Panc1 (cell line): ENCODE measurements around the gene KCP. TPM values are rescaled to one million over a fixed set of nuclear protein-coding genes. Genes with fewer than 3 reads are reported as not detected.

Experiments used
- ATAC-seq: fragments of 200-7000 bp; cut with Tn5 transposase; 2 replicates; pipeline ENCODE4 v1.9.1; 2020; ENCODE audit warnings: mild to moderate bottlenecking, moderate library complexity
- BruUV-seq: library from RNA; stranded (reverse); fragments of 400-500 nt; replicated peaks from 2 replicates; lab custom pipeline; 2021; lab: Mats Ljungman, UMichigan
- CTCF ChIA-PET: fragments of 300-600 bp; sonication (Branson Sonifier 250); formaldehyde crosslinking; loops from one replicate; lab custom pipeline; 2022; ENCODE audit warnings: antibody characterized with exemption; lab: Charles Lee
- POLR2A ChIA-PET: fragments of 300-600 bp; sonication (Branson Sonifier 250); formaldehyde crosslinking; loops from one replicate; lab custom pipeline; 2022; ENCODE audit warnings: antibody characterized with exemption; lab: Charles Lee
- DNase-seq: peaks from one replicate; pipeline ENCODE4 v3.0.0-alpha.2; 2010; ENCODE audit warnings: low read depth, low spot score
- H3K27ac ChIP-seq: 2 replicates; pipeline ENCODE4 v1.5.1; 2011; ENCODE audit warnings: mild to moderate bottlenecking, low read length, inconsistent platforms
- H3K27me3 ChIP-seq: fragments of 200-500 bp; sonication (Bioruptor generic); 2 replicates; pipeline ENCODE4 v1.6.0; 2014; ENCODE audit warnings: low read length, inconsistent platforms; ENCODE audit not compliant: control insufficient read depth, insufficient read depth
- H3K36me3 ChIP-seq: fragments of 200-500 bp; sonication (Bioruptor generic); 2 replicates; pipeline ENCODE4 v1.5.1; 2014; ENCODE audit warnings: inconsistent platforms, mild to moderate bottlenecking, low read length, moderate library complexity; ENCODE audit not compliant: control insufficient read depth, insufficient read depth
- H3K4me1 ChIP-seq: 2 replicates; pipeline ENCODE4 v1.5.1; 2011; ENCODE audit warnings: inconsistent platforms, mild to moderate bottlenecking, low read length, moderate library complexity; ENCODE audit not compliant: control insufficient read depth, insufficient read depth
- H3K4me3 ChIP-seq, 2 experiments: 2 replicates each; pipeline ENCODE4 v1.5.1; 2011 to 2012; ENCODE audit warnings: low read depth in 2 of 2, low read length in 2 of 2, mild to moderate bottlenecking in 2 of 2, inconsistent platforms in 1 of 2, moderate library complexity in 1 of 2
- H3K9me3 ChIP-seq: fragments of 200-500 bp; sonication (Bioruptor generic); 2 replicates; pipeline ENCODE4 v1.5.1; 2014; ENCODE audit warnings: low read depth, mild to moderate bottlenecking, inconsistent platforms, low read length, moderate library complexity; ENCODE audit not compliant: control insufficient read depth, insufficient read depth
- POLR2AphosphoS5 ChIP-seq: IDR thresholded peaks from 2 replicates; pipeline ENCODE4 v1.6.1; 2012; ENCODE audit warnings: mild to moderate bottlenecking, low read depth, low read length, moderate library complexity
- SIN3A ChIP-seq: IDR thresholded peaks from 2 replicates; pipeline ENCODE4 v1.6.1; 2012; ENCODE audit warnings: low read depth, mild to moderate bottlenecking, low read length, moderate library complexity, borderline replicate concordance; ENCODE audit not compliant: insufficient read depth
- TCF7L2 ChIP-seq: IDR thresholded peaks from 2 replicates; pipeline ENCODE4 v1.6.1; 2011; ENCODE audit warnings: mild to moderate bottlenecking, low read depth, low read length, inconsistent platforms
- in situ Hi-C: cut with HindIII; loops from 2 replicates; pipeline ENCODE4 v1.10.0; 2016; ENCODE audit warnings: low sequenced_read_pairs, low pct_unique_long_range_greater_than_20kb
- intact Hi-C: fragments of 100-400 bp; cut with micrococcal nuclease; formaldehyde crosslinking; loops from one replicate; pipeline ENCODE4 v1.10.0; 2022; ENCODE audit not compliant: unreplicated experiment
- total RNA-seq: library from RNA; stranded (reverse); gene quantifications from one replicate; pipeline ENCODE4 v1.2.1, GENCODE V29; 2021; ENCODE audit not compliant: unreplicated experiment
- TF ChIP-seq, protein P1 (sequence below): fragments of 450-650 bp; IDR thresholded peaks from 2 replicates; pipeline ENCODE4 v1.5.1; 2017; ENCODE audit warnings: mild to moderate bottlenecking
- TF ChIP-seq, protein P2 (sequence below), 2 experiments: IDR thresholded peaks; 2 replicates each; pipeline ENCODE4 v1.6.1; 2011 to 2012; ENCODE audit warnings: low read depth in 2 of 2, control low read depth in 1 of 2, low read length in 1 of 2, mild to moderate bottlenecking in 1 of 2, moderate library complexity in 1 of 2; ENCODE audit not compliant: insufficient read depth in 1 of 2

The KCP gene
- total RNA-seq, 1 experiment from 2014 or later = 0.13 TPM

DNA sequence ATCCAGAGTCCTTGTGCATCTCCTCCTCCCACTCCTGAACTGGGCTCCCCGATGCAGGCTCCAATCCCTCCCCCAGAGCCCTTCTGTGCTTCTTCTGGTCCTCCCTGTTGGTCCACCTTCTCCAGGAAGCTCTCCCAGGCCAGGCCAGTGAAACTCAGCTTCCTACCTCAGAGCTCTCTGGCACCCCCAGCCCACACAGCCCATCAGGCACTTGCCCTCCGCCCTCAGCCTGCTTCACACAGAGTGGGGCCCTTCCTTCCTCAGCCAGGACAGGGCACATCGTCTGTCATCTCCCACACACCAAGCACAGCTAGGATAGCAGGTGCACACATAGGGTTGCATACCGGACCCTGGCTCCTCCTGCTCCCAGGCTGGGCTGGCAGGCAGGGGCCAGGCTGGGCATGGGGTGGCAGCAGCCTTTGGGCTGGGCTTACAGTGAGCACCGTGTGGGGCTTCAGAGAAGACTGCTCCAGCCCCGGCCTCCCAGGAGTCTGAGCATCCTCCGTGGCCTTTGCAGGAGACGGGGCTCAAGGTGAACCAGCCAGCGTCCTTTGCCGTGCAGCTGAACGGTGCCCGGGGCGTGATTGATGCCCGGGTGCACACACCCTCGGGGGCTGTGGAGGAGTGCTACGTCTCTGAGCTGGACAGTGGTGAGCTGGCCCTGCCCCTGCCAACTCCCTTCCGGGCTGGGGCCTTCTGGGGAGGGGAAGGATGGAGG, 54.3 kb downstream of the KCP start:
- Histone ChIP-seq H3K4me1 (no peaks in the 10 kb centered on the region), H3K9me3 (no peaks in the 10 kb centered on the region), H3K4me3 (no peak overlapping the region), H3K27me3 (no peaks in the 10 kb centered on the region), H3K36me3 (no peaks in the 10 kb centered on the region), H3K27ac (no peak overlapping the region)
- POLR2A ChIA-PET = no interaction called here
- no TSS peak for BruUV-seq
- no peak for TF ChIP-seq TCF7L2
- TF ChIP-seq SIN3A = no peak
- TF ChIP-seq, protein P1, sequence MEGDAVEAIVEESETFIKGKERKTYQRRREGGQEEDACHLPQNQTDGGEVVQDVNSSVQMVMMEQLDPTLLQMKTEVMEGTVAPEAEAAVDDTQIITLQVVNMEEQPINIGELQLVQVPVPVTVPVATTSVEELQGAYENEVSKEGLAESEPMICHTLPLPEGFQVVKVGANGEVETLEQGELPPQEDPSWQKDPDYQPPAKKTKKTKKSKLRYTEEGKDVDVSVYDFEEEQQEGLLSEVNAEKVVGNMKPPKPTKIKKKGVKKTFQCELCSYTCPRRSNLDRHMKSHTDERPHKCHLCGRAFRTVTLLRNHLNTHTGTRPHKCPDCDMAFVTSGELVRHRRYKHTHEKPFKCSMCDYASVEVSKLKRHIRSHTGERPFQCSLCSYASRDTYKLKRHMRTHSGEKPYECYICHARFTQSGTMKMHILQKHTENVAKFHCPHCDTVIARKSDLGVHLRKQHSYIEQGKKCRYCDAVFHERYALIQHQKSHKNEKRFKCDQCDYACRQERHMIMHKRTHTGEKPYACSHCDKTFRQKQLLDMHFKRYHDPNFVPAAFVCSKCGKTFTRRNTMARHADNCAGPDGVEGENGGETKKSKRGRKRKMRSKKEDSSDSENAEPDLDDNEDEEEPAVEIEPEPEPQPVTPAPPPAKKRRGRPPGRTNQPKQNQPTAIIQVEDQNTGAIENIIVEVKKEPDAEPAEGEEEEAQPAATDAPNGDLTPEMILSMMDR = no peak
- no peak for TF ChIP-seq POLR2AphosphoS5
- TF ChIP-seq, protein P2, sequence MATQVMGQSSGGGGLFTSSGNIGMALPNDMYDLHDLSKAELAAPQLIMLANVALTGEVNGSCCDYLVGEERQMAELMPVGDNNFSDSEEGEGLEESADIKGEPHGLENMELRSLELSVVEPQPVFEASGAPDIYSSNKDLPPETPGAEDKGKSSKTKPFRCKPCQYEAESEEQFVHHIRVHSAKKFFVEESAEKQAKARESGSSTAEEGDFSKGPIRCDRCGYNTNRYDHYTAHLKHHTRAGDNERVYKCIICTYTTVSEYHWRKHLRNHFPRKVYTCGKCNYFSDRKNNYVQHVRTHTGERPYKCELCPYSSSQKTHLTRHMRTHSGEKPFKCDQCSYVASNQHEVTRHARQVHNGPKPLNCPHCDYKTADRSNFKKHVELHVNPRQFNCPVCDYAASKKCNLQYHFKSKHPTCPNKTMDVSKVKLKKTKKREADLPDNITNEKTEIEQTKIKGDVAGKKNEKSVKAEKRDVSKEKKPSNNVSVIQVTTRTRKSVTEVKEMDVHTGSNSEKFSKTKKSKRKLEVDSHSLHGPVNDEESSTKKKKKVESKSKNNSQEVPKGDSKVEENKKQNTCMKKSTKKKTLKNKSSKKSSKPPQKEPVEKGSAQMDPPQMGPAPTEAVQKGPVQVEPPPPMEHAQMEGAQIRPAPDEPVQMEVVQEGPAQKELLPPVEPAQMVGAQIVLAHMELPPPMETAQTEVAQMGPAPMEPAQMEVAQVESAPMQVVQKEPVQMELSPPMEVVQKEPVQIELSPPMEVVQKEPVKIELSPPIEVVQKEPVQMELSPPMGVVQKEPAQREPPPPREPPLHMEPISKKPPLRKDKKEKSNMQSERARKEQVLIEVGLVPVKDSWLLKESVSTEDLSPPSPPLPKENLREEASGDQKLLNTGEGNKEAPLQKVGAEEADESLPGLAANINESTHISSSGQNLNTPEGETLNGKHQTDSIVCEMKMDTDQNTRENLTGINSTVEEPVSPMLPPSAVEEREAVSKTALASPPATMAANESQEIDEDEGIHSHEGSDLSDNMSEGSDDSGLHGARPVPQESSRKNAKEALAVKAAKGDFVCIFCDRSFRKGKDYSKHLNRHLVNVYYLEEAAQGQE (IDR thresholded peaks at IDR 0.05; ENCODE audit: insufficient read depth in 1 of 2, low read depth in 2 of 2, low read length in 1 of 2) = no peak
- no peak for ATAC-seq
- CTCF ChIA-PET = no interaction called here
- in situ Hi-C loops (no loop called here), intact Hi-C loops (no loop called here)
- no peak for DNase-seq

DNA sequence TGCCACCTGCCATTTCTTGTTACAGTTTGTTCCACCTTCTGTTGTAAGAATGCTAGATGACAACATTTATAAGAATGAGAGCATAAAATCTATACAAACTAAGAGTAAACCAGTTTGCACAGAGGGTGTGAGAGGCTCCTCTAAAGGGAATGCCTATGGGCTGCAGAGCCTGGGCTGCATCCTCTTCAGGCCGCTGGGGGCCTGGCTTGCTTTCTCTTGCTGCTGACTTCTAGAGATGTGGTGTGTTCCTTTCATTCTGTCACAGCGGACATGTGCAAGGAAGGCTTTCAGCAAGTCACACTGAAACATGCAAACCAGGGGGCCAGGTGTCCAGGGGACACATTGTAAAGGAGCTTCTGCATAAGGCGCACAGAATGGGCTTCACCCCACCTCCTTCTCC, 55.0 kb downstream of the KCP start:
- ATAC-seq = no peak
- TF ChIP-seq SIN3A (no peak), POLR2AphosphoS5 (no peak), TCF7L2 (no peak)
- TF ChIP-seq, protein P1 = no peak
- TF ChIP-seq, protein P2 (IDR thresholded peaks at IDR 0.05; ENCODE audit: insufficient read depth in 1 of 2, low read depth in 2 of 2, low read length in 1 of 2) = no peak
- BruUV-seq = no TSS peak
- H3K4me3 ChIP-seq = no peak overlapping the region
- H3K9me3 ChIP-seq = no peaks in the 10 kb centered on the region
- no peak for DNase-seq
- POLR2A ChIA-PET = no interaction called here
- no peaks in the 10 kb centered on the region for H3K27me3 ChIP-seq
- no peak overlapping the region for H3K27ac ChIP-seq
- H3K36me3 ChIP-seq = no peaks in the 10 kb centered on the region
- H3K4me1 ChIP-seq = no peaks in the 10 kb centered on the region
- intact Hi-C loops (no loop called here), in situ Hi-C loops (no loop called here)
- CTCF ChIA-PET = no interaction called here
